DMS114 treated with DMSO at 0.1 percent for 48 hours (cell line): ENCODE data around the gene IGIP.
A peak's percentile ranks its signal among the peaks of the same experiment; 100 is the strongest.

Experiments
- DNase-seq: peaks from one replicate; lab custom pipeline; 2025; ENCODE audit not compliant: unreplicated experiment; lab: John Stamatoyannopoulos, UW

IGIP gene

DNA sequence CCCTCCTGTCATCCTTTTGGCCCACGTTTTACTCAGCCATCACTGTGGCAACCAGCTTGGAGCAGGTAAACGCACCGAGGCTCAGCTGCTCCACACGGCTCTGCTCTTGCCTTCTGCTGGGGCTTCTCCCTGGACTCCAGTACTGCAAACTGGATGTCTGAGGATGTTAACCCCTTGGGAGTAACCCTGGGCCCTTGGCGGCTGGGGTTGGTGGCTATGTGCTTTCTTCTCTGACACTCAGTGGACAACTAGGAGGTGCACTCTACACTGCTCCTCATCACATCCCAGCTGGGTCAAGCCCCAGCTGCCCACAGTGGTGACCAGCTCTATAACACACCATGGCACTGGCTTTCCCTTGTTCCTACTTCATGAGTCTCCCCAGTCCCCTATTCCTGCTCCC lies 37.0 kb downstream of the IGIP start:
- no peak for DNase-seq

GRCh38 chr5:140165101-140165922 lies 39.6 kb downstream of the IGIP start:
- no peak for DNase-seq

- DNase-seq = no peak
Measured at GRCh38 chr5:140165923-140166270, 40.2 kb downstream of the IGIP start.

GRCh38 chr5:140166911-140167310 lies 41.2 kb downstream of the IGIP start:
- no peak for DNase-seq

DNA sequence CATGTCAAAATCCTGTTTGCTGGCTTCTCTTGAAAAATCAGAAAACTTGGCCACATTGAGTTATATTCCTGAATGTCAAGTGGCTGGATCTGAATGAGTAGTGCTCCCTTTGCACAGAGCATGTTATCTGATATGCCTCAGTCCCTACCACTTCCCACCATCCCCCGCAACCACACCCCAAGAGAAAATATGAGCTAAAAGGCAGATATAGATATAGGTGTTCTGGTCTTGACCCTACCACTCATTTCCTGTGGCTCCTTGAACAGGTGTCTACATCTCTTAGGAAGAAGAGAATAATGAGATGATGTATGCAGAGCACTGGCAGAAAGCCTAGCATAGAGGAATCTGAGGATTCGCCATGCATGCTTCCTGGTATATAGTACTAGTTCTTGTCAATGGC lies 42.6 kb downstream of the IGIP start:
- no peak for DNase-seq

GRCh38 chr5:140169410-140169809 lies 43.7 kb downstream of the IGIP start:
- DNase-seq = no peak

DNA sequence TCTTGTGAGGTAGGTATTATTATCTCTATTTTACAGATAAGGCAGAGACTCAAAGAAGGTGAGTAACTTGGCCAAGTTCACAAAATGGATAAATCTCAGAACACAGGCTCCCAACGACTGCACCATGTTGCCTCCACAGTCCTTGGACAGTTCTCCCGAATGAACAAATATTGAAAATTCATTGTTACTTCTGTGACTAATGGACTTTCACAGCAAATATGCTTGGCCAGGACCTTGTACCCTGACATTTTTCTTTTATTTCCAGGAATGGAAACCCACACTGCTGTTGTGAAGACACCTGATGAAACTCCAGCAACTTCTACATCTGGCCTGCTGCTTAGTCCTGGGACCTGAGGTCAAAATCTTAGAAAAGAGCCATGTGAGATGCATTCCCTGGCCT lies 46.7 kb downstream of the IGIP start:
- no peak for DNase-seq

DNA sequence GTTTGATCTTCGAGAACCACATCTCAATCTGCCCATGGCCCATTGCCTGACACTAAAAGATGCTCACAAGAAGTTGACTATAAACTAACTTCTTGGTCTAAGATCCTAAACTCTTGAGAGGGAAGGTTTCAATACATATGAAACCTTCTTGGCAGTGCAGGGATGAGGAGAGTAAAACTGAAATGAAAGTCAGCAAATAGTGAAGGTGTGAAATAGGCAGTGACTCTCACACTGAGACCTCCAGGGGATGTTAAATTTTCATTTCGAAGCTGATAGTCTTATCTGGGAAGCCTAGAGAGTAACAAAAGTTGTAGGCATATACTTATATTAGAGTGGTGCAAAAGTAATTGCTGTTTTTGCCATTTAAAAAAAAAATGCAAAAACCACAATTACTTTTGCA lies 48.3 kb downstream of the IGIP start:
- no peak for DNase-seq

GRCh38 chr5:140174465-140175366 lies 49.0 kb downstream of the IGIP start, which contains the start of gene CYSTM1:
Gene CYSTM1 (plus strand): TSS chr5:140175188. CDS start chr5:140194466, 19,278 bp downstream.
- DNase-seq = peak; percentile 85

DNA sequence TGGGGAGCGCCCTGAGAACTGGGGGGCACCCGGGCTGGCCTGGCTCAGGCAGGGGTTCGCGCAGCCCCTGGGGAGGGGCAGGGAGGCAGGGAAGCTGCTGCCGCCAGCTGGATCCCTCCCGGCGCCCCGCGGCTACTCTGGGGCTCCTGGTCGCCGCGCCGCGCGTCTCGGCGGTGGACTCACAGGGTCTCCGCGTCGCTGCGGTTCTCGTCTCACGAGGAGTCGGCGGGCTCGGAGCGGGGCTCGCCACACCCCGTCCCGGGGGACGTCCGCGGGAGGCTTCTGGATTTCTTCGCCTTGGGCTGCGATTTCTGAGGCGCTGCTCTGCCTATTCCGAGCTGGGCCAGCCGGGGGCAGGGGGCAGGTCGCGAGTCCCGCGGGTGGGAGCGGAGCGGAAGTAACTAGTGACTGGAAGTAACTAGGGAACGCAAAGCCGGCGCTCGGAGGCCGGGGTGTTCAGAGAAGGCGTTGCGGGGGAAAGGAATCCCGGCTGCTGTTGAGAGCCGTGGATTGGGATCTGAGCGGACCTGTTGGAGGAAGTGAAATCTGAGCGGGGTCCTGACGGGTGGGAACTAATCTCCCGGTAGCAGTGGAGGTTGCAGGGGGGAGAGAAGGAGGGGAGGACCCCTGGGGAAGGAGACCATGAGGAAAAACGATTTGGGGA lies 49.8 kb downstream of the IGIP start:
- DNase-seq = peak; percentile 55

DNA sequence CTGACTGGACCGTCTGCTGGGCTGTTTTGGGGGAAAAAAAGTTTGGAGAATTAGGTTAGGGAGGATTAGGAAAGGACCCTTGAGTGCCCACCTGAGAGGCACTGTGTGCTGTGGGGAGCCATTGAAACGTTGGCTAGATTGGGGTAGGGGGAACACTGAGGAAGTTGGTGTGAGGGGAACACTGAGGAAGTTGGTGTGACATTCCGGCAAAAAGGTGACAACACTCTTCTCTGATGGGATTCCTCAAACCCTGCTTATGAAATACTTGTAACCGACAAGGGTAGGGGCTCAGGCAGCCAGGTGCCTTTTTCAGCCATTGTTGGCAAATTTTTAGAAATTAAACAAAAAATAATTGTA lies 50.3 kb downstream of the IGIP start:
- no peak for DNase-seq

DNA sequence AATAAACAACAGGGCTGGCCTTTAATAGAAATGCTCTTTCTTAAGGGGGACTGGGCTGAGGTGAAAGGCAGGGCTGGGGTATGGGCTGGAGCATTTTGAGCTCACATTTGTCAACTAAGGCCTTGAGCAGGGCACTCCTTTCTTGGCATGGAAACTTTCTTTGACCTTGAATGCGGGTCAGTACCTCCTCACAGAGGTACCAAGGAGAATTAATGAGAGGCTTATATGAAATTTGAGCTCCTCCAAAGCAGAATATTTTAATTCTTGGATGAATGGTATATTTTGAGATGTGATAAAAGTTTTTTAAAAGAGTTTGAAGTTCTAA lies 52.3 kb downstream of the IGIP start:
- no peak for DNase-seq

DNA sequence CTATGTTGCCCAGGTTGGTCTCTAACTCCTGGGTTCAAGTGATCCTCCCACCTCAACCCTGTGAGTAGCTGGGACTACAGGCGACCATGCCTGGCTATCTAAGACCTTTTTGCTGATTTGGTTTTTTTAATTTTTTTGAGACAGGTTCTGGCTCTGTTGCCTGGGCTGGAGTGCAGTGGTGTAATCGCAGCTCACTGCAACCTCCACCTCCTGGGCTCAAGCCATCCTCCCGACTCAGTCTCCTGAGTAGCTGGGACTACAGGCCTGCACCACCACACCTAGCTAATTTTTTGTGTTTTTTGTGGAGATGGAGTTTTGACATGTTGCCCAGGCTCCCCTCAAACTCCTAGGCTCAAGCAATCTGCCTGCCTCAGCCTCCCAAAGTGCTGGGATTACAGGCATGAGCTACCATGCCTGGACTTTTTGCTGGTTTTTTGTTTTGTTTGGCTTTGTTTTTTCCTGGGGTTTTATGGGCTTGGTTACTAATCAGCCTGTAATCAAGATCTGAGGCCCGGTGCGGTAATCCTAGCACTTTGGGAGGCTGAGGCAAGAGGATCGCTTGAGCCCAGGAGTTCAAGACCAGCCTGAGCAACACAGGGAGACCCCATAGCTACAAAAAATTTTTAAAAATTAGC lies 52.9 kb downstream of the IGIP start:
- no peak for DNase-seq
